ENCODE data around the gene SRCIN1. TPM values are rescaled to one million over a fixed set of nuclear protein-coding genes. Genes with fewer than 3 reads are reported as not detected.
"Not testable (repeated sequence)": the region's sequence is repeated elsewhere in the genome, so short reads cannot be mapped to it uniquely, and the experiment has no call there.

Gene SRCIN1
- total RNA-seq, 1 experiment from 2014 or later = not detected

DNA sequence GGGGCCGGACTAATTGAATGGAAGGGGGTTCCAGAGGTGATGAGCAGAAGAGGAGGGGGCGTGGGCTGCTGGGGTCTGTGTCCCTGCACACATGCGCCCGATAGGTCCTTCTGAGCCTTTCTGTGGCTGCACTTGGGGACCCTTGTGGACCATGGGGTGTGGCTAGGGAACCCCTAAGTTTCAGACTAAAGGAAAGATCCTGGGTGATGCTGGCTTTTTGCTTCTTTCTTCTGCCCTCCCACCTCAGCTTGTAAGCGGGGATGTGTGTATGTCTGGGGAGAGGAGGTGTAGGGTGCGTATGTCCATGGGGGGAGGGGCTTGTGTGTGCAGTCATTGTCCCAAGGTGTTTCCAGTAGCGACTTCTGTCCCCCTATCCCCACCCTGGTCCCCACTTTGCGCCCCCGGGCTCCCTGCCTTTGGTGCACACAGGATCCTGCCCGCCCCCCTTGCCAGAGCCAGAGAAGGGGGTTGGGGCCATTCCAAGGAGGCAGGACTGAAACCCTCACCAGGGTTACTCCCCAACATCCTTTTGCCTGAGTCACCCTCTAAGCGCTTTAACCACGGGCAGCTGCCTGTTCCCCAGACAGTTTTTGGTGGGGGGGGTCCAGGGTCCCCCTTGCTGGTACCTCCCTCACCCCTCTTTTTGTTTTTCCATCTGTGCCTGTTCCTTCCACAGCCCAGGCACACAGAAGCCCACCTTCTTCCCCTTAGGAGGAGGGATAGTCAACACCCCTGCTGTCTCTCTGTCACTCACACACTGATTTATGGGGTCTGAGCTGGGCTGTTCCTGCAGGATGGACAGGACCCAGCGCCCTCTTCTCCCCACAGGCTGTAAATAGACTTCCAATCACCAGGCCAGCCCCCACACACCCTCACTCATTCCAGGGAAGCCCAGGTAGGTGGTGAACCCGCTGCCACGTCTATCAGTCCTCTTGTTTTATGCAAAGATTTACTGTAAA, 94.3 kb downstream of the SRCIN1 start:
- Histone ChIP-seq H3K36me3 (peaks cover 23% of the 10 kb centered on the region), H3K27me3 (replicated peaks) (no peaks in the 10 kb centered on the region), H3K9me3 (replicated peaks) (no peaks in the 10 kb centered on the region), H3K4me1 (replicated peaks) (no peaks in the 10 kb centered on the region), H3K4me3 (no peak overlapping the region), H3K27ac (no peak overlapping the region)
- DNase-seq (ENCODE audit: low read depth in 1 of 2, low spot score in 2 of 2) = no peak

- H3K27ac ChIP-seq = no peak overlapping the region
- peaks cover 32% of the 10 kb centered on the region for H3K36me3 ChIP-seq
- H3K4me1 ChIP-seq (replicated peaks) = no peaks in the 10 kb centered on the region
- H3K27me3 ChIP-seq (replicated peaks) = no peaks in the 10 kb centered on the region
- no peak overlapping the region for H3K4me3 ChIP-seq
- no peak for DNase-seq (ENCODE audit: low read depth in 1 of 2, low spot score in 2 of 2)
- no peaks in the 10 kb centered on the region for H3K9me3 ChIP-seq (replicated peaks)
These were observed 95.2 kb downstream of the SRCIN1 start for GRCh38 chr17:38510421-38511149.

- H3K27ac ChIP-seq = no peak overlapping the region
- H3K36me3 ChIP-seq = peaks cover 33% of the 10 kb centered on the region
- H3K27me3 ChIP-seq (replicated peaks) = no peaks in the 10 kb centered on the region
- no peaks in the 10 kb centered on the region for H3K4me1 ChIP-seq (replicated peaks)
- H3K9me3 ChIP-seq (replicated peaks) = no peaks in the 10 kb centered on the region
- DNase-seq (ENCODE audit: low read depth in 1 of 2, low spot score in 2 of 2) = no peak
- H3K4me3 ChIP-seq = no peak overlapping the region
These were observed 95.9 kb downstream of the SRCIN1 start for GRCh38 chr17:38509772-38510420.

GRCh38 chr17:38508954-38509771, 96.6 kb downstream of the SRCIN1 start:
- Histone ChIP-seq H3K36me3 (peaks cover 33% of the 10 kb centered on the region), H3K9me3 (replicated peaks) (no peaks in the 10 kb centered on the region), H3K4me1 (replicated peaks) (no peaks in the 10 kb centered on the region), H3K4me3 (no peak overlapping the region), H3K27ac (no peak overlapping the region), H3K27me3 (replicated peaks) (no peaks in the 10 kb centered on the region)
- peak in 1 of 2 experiments; percentile 52 for DNase-seq (ENCODE audit: low read depth in 1 of 2, low spot score in 2 of 2)

- DNase-seq (ENCODE audit: low read depth in 1 of 2, low spot score in 2 of 2) = no peak
- no peaks in the 10 kb centered on the region for H3K9me3 ChIP-seq (replicated peaks)
- no peaks in the 10 kb centered on the region for H3K27me3 ChIP-seq (replicated peaks)
- H3K36me3 ChIP-seq = peaks cover 38% of the 10 kb centered on the region
- no peak overlapping the region for H3K27ac ChIP-seq
- no peak overlapping the region for H3K4me3 ChIP-seq
- H3K4me1 ChIP-seq (replicated peaks) = no peaks in the 10 kb centered on the region
These were observed 97.2 kb downstream of the SRCIN1 start for GRCh38 chr17:38508570-38508950.

DNA sequence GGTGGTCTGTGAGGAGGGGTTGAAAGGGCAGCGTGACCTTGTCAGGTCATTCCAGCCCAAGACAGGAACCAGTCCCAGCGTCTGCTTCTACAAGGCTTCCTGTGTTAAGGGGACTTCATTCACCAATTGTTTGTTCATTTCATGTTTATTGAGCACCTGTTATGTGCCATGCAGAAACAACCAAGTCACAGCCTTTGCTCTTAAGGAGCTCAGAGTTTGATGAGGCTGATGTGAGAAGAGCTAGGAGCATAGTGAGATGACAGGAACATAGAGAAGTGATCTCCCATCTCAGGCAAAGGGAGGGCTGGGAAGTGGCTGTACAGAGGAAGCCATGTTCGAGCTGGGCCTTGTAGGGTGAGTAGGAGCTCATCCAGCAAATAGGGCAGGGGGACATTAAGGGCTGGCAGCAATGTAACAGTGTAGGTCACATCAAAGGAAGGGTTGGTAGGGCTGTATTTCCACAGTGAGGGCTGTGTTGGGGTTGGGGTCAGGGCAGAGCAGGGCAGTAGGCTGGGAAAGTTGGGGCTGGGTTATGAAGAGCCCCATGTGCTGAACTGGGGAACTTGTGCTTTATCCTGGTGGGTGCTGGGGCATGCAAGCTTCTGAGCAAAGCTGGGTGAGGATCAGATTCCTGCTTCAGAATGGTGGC, 97.7 kb downstream of the SRCIN1 start:
- Histone ChIP-seq H3K27me3 (replicated peaks) (no peaks in the 10 kb centered on the region), H3K9me3 (replicated peaks) (no peaks in the 10 kb centered on the region), H3K4me1 (replicated peaks) (no peaks in the 10 kb centered on the region), H3K4me3 (no peak overlapping the region), H3K27ac (no peak overlapping the region), H3K36me3 (peaks cover 42% of the 10 kb centered on the region)
- no peak for DNase-seq (ENCODE audit: low read depth in 1 of 2, low spot score in 2 of 2)

DNA sequence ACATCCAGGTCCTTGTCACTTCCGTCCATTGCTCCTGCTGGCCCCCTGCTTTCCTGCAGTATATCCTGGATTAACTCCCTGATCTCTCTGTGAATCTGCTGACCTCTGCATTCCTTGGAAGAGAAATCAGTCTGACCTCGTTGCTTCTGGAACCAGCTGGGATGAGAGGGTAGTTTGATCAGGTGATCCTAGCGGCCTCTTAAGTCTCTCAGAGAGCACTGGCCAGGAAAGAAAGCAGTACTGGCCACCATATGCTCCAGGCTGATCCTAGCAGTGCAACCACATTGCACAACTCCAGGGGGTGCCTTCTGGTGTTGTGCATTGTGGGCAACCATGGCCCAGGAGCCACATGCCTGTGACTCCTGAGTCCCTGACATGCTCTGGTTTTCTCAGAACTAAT, 98.3 kb downstream of the SRCIN1 start:
- H3K36me3 ChIP-seq = peaks cover 45% of the 10 kb centered on the region
- no peak overlapping the region for H3K4me3 ChIP-seq
- no peak for DNase-seq (ENCODE audit: low read depth in 1 of 2, low spot score in 2 of 2)

GRCh38 chr17:38504216-38504615, 101.5 kb downstream of the SRCIN1 start:
- no peak for DNase-seq (ENCODE audit: low read depth in 1 of 2, low spot score in 2 of 2)
- no peak overlapping the region for H3K4me3 ChIP-seq
- H3K4me1 ChIP-seq (replicated peaks) = no peaks in the 10 kb centered on the region
- H3K27ac ChIP-seq = no peak overlapping the region
- peaks cover 40% of the 10 kb centered on the region for H3K36me3 ChIP-seq
- no peaks in the 10 kb centered on the region for H3K27me3 ChIP-seq (replicated peaks)
- H3K9me3 ChIP-seq (replicated peaks) = no peaks in the 10 kb centered on the region

More for the DNA sequence above, 98.3 kb downstream of the SRCIN1 start:
- Histone ChIP-seq H3K27me3 (replicated peaks) (no peaks in the 10 kb centered on the region), H3K9me3 (replicated peaks) (no peaks in the 10 kb centered on the region), H3K4me1 (replicated peaks) (no peaks in the 10 kb centered on the region), H3K27ac (no peak overlapping the region)

- H3K27me3 ChIP-seq (replicated peaks); DNase-seq (ENCODE audit: low read depth in 1 of 2, low spot score in 2 of 2); H3K27ac ChIP-seq; H3K4me3 ChIP-seq; H3K4me1 ChIP-seq (replicated peaks); H3K9me3 ChIP-seq (replicated peaks): not testable (repeated sequence)
- H3K36me3 ChIP-seq = peaks cover 37% of the 10 kb centered on the region
These were observed 102.4 kb downstream of the SRCIN1 start for GRCh38 chr17:38503286-38503913.

DNA sequence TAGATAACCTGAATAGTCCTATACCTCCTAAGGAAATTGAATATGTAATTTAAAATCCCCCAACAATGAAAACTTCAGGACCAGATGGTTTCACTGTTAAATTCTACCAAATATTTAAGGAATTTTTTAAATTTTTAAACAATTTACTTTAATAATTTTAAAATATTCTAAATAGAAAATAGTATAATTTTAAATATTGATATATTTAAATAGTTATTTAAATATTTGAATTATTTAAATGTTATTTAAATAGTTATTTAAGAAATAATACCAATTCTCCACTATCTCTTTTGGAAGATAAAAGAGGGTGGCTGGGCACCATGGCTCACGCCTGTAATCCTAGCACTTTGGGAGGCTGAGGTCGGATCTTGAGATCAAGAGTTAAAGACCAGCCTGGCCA, 104.0 kb downstream of the SRCIN1 start:
- H3K4me3 ChIP-seq; H3K27me3 ChIP-seq (replicated peaks); H3K9me3 ChIP-seq (replicated peaks); H3K4me1 ChIP-seq (replicated peaks); DNase-seq (ENCODE audit: low read depth in 1 of 2, low spot score in 2 of 2); H3K27ac ChIP-seq: not testable (repeated sequence)
- H3K36me3 ChIP-seq = peaks cover 29% of the 10 kb centered on the region

GRCh38 chr17:38499230-38499629, 106.5 kb downstream of the SRCIN1 start:
- peaks cover 24% of the 10 kb centered on the region for H3K36me3 ChIP-seq
- not testable (repeated sequence) for H3K9me3 ChIP-seq (replicated peaks); H3K4me1 ChIP-seq (replicated peaks); H3K27me3 ChIP-seq (replicated peaks); DNase-seq (ENCODE audit: low read depth in 1 of 2, low spot score in 2 of 2); H3K27ac ChIP-seq; H3K4me3 ChIP-seq

DNA sequence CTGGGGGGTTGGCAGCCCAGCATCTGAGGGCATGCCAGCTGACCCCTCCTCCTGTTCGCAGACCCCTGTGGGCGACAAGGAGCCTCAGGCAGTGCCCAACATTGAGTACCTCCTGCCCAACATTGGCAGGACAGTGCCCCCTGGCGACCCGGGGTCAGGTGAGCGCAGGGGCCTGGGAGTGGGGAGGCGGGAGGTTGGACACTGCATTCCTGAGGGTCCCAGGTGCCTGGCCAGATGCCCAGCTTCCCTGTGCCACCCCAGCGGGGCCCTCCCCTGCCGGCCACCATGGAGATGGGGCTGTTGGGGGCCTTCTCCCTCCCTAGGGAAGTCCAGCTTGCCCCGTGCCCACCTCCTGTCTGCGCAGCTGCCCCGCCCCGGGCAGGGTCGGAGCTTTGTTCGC, 107.4 kb downstream of the SRCIN1 start:
- Histone ChIP-seq H3K27ac (no peak overlapping the region), H3K36me3 (peaks cover 23% of the 10 kb centered on the region), H3K4me3 (no peak overlapping the region), H3K9me3 (replicated peaks) (no peaks in the 10 kb centered on the region), H3K4me1 (replicated peaks) (no peaks in the 10 kb centered on the region), H3K27me3 (replicated peaks) (no peaks in the 10 kb centered on the region)
- DNase-seq (ENCODE audit: low read depth in 1 of 2, low spot score in 2 of 2) = no peak
